Keratinocyte (primary cell): Measurements from ENCODE around the gene ADGRV1. TPM values are rescaled to one million over a fixed set of nuclear protein-coding genes. Genes with fewer than 3 reads are reported as not detected.

ENCODE experiments used
- DNase-seq: peaks from one replicate; pipeline ENCODE4 v3.0.0-alpha.2; 2011; ENCODE audit warnings: low read depth, missing footprints, low spot score
- FAIRE-seq: peaks from 2 replicates; lab custom pipeline; 2011; peaks lifted over from hg19 to GRCh38; lab: Jason Lieb, UNC
- H2AFZ ChIP-seq: 2 replicates; pipeline ENCODE4 v1.6.0; 2012; ENCODE audit warnings: low read length, control low read depth, inconsistent platforms; ENCODE audit not compliant: control insufficient read depth
- H3K27ac ChIP-seq: 2 replicates; pipeline ENCODE4 v1.5.1; 2011; ENCODE audit warnings: low read length; ENCODE audit not compliant: control insufficient read depth, insufficient read depth
- H3K27me3 ChIP-seq: 3 replicates; pipeline ENCODE4 v1.6.0; 2011; ENCODE audit warnings: low read length; ENCODE audit not compliant: control insufficient read depth, insufficient read depth; ENCODE audit errors: extremely low read depth
- H3K36me3 ChIP-seq, 2 experiments: 2 replicates in 1 of 2; 3 replicates in 1 of 2; pipeline ENCODE4 v1.5.1; 2011; ENCODE audit warnings: low read length in 2 of 2, mild to moderate bottlenecking in 1 of 2; ENCODE audit not compliant: control insufficient read depth in 2 of 2, insufficient read depth in 2 of 2; ENCODE audit errors: extremely low read depth in 1 of 2
- H3K4me1 ChIP-seq: 3 replicates; pipeline ENCODE4 v1.5.1; 2011; ENCODE audit warnings: low read length; ENCODE audit not compliant: control insufficient read depth, insufficient read depth; ENCODE audit errors: extremely low read depth
- H3K4me2 ChIP-seq: 3 replicates; pipeline ENCODE4 v1.6.0; 2011; ENCODE audit warnings: low read depth, low read length; ENCODE audit not compliant: control insufficient read depth, insufficient read depth; ENCODE audit errors: extremely low read depth
- H3K4me3 ChIP-seq, 3 experiments: fragments of 200-600 bp in 1 of 3; sonication (generic) in 1 of 3; 2 replicates in 2 of 3; 3 replicates in 1 of 3; pipeline ENCODE4 v1.5.1; 2011 to 2016; ENCODE audit warnings: low read length in 3 of 3, mild to moderate bottlenecking in 3 of 3, control low read depth in 2 of 3, inconsistent platforms in 1 of 3, low read depth in 1 of 3, mixed read lengths in 1 of 3, mixed run types in 1 of 3, moderate library complexity in 1 of 3; ENCODE audit not compliant: control insufficient read depth in 2 of 3, insufficient read depth in 2 of 3; ENCODE audit errors: extremely low read depth in 1 of 3
- H3K79me2 ChIP-seq: 2 replicates; pipeline ENCODE4 v1.6.0; 2012; ENCODE audit warnings: low read length; ENCODE audit not compliant: control insufficient read depth, insufficient read depth
- H3K9ac ChIP-seq: 3 replicates; pipeline ENCODE4 v1.6.0; 2011; ENCODE audit warnings: low read length; ENCODE audit not compliant: control insufficient read depth, insufficient read depth; ENCODE audit errors: extremely low read depth
- H3K9me1 ChIP-seq: 3 replicates; pipeline ENCODE4 v1.6.0; 2011; ENCODE audit warnings: low read length; ENCODE audit not compliant: control insufficient read depth, insufficient read depth; ENCODE audit errors: extremely low read depth
- H3K9me3 ChIP-seq: 2 replicates; pipeline ENCODE4 v1.5.1; 2012; ENCODE audit warnings: low read depth, low read length; ENCODE audit not compliant: control insufficient read depth
- H4K20me1 ChIP-seq: 3 replicates; pipeline ENCODE4 v1.6.0; 2011; ENCODE audit warnings: low read length; ENCODE audit not compliant: control insufficient read depth, insufficient read depth; ENCODE audit errors: extremely low read depth
- EZH2 ChIP-seq: IDR thresholded peaks from one replicate; pipeline ENCODE4 v1.6.1; 2012; ENCODE audit warnings: inconsistent platforms, mild to moderate bottlenecking, low read length, moderate library complexity
- dilution Hi-C: fragments of 300-500 bp; cut with MboI; formaldehyde crosslinking; loops from one replicate; pipeline ENCODE4 v1.7.0; 2020; ENCODE audit warnings: low sequenced_read_pairs; ENCODE audit not compliant: extremely low pct_ligation_motif_present
- polyA plus RNA-seq, 5 experiments: library from polyadenylated mRNA; depleted of rRNA in 3 of 5; stranded (reverse) in 3 of 5; stranded (forward) in 1 of 5; unstranded in 1 of 5; fragments of >200 nt; gene quantifications; 1 replicate in 1 of 5; 2 replicates in 3 of 5; 3 replicates in 1 of 5; pipeline versions ENCODE4 v1.2.1 to v1.2.3, GENCODE V29; 2011 to 2012; ENCODE audit warnings: missing spikeins in 2 of 5, low read depth in 1 of 5, low replicate concordance in 1 of 5
- TF ChIP-seq, protein P1 (sequence below), 3 experiments: IDR thresholded peaks in 1 of 3; conservative IDR thresholded peaks in 1 of 3; optimal IDR thresholded peaks in 1 of 3; 2 replicates in 2 of 3; 3 replicates in 1 of 3; pipeline versions ENCODE3 to v1.5.1; 2011; ENCODE audit warnings: low read length in 3 of 3, mild to moderate bottlenecking in 3 of 3, moderate library complexity in 2 of 3, control low read depth in 1 of 3, inconsistent platforms in 1 of 3; ENCODE audit not compliant: insufficient read depth in 2 of 3; ENCODE audit errors: extremely low read depth in 1 of 3

Gene ADGRV1
- polyA plus RNA-seq, 1 donor (not counting 4 experiments of a cell fraction or from before 2014, with no cell fraction given) = 0.05 TPM

DNA sequence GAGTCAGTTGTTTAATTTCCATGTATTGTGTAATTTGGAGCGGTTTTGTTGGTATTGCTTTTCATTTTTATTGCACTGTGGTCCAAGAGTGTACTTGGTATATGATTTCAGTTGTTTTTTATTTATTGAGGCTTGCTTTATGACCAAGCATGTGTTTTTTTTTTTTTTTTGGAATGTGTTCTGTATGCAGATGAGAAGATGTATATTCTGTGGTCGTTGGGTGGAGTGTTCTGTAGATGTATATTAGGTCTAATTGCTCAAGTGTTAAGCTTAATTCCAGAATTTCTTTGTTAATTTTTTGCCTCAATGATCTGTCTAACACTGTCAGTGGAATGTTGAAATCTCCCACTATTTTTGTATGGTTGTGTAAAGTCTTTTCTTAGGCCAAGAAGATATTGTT, 23.4 kb downstream of the ADGRV1 start:
- no peak for FAIRE-seq
- no peaks in the 10 kb centered on the region for H3K79me2 ChIP-seq

DNA sequence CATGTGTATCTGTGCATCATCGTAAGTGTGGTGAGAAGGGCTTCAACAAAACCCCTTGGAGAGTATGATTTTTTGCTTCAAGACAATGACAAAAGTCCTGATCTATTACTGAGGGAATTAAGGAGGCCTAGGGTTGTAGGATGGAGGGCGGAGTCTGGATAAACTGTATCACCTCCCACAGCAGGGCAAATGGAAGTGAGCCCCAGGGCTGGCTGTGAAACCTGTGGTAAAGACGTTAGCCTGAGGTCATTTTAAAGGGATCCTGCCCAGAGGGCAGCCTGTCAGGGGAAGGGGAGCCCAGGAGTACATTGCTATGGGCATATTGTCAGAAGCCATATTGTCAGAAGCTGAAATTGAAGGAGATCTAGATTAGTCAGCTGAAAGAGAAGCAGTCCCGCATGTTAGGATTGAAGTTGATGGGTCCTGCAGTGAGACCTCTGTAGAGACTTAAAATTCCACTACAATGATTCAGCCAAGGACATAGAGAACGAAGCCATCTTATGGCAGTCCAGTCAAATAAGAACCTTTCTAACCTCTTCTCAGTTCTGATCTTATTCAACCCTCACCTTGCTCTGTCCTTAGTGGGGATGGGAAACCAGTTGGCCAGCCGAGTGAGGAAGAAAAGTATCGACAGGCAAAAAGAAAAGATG, 26.9 kb downstream of the ADGRV1 start:
- Histone ChIP-seq H3K36me3 (no peaks in the 10 kb centered on the region), H4K20me1 (no peaks in the 10 kb centered on the region), H2AFZ (no peak overlapping the region), H3K4me2 (no peak overlapping the region), H3K4me3 (no peak overlapping the region), H3K27me3 (no peaks in the 10 kb centered on the region), H3K79me2 (no peaks in the 10 kb centered on the region), H3K9me3 (no peaks in the 10 kb centered on the region), H3K4me1 (no peaks in the 10 kb centered on the region), H3K27ac (no peak overlapping the region), H3K9ac (no peak overlapping the region), H3K9me1 (no peaks in the 10 kb centered on the region)
- DNase-seq (no peak), FAIRE-seq (no peak)
- TF ChIP-seq EZH2 = no peak
- TF ChIP-seq, protein P1, sequence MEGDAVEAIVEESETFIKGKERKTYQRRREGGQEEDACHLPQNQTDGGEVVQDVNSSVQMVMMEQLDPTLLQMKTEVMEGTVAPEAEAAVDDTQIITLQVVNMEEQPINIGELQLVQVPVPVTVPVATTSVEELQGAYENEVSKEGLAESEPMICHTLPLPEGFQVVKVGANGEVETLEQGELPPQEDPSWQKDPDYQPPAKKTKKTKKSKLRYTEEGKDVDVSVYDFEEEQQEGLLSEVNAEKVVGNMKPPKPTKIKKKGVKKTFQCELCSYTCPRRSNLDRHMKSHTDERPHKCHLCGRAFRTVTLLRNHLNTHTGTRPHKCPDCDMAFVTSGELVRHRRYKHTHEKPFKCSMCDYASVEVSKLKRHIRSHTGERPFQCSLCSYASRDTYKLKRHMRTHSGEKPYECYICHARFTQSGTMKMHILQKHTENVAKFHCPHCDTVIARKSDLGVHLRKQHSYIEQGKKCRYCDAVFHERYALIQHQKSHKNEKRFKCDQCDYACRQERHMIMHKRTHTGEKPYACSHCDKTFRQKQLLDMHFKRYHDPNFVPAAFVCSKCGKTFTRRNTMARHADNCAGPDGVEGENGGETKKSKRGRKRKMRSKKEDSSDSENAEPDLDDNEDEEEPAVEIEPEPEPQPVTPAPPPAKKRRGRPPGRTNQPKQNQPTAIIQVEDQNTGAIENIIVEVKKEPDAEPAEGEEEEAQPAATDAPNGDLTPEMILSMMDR (optimal IDR thresholded peaks at IDR 0.05 in 1 of 3, IDR thresholded peaks at IDR 0.05 in 1 of 3, conservative IDR thresholded peaks at IDR 0.05 in 1 of 3; ENCODE audit: extremely low read depth in 1 of 3, insufficient read depth in 2 of 3, low read length in 3 of 3) = no peak
- dilution Hi-C loops = no loop called here

More for the DNA sequence above, 23.4 kb downstream of the ADGRV1 start:
- Histone ChIP-seq H3K9me1 (no peaks in the 10 kb centered on the region), H3K36me3 (no peaks in the 10 kb centered on the region), H3K4me3 (no peak overlapping the region), H2AFZ (no peak overlapping the region), H3K27me3 (no peaks in the 10 kb centered on the region), H4K20me1 (no peaks in the 10 kb centered on the region), H3K9me3 (no peaks in the 10 kb centered on the region), H3K9ac (no peak overlapping the region), H3K4me1 (no peaks in the 10 kb centered on the region), H3K4me2 (no peak overlapping the region), H3K27ac (no peak overlapping the region)
- TF ChIP-seq, protein P1 (optimal IDR thresholded peaks at IDR 0.05 in 1 of 3, IDR thresholded peaks at IDR 0.05 in 1 of 3, conservative IDR thresholded peaks at IDR 0.05 in 1 of 3; ENCODE audit: extremely low read depth in 1 of 3, insufficient read depth in 2 of 3, low read length in 3 of 3) = no peak
- DNase-seq = no peak
- dilution Hi-C loops = no loop called here
